Chondrocyte (in vitro differentiated cells): ENCODE data around the gene GBX1. TPM values are rescaled to one million over a fixed set of nuclear protein-coding genes. Genes with fewer than 3 reads are reported as not detected.

Experiments
- DNase-seq: peaks from one replicate; pipeline ENCODE4 v3.0.0; 2021; ENCODE audit warnings: mixed read lengths, low spot score
- H3K27ac Mint-ChIP-seq: one replicate; pipeline ENCODE4 v1.8.0; 2021; ENCODE audit warnings: mild to moderate bottlenecking, moderate library complexity, mixed read lengths; ENCODE audit not compliant: unreplicated experiment
- H3K27me3 Mint-ChIP-seq: 2 replicates; pipeline ENCODE4 v1.8.0; 2021; ENCODE audit warnings: low read depth, mixed read lengths
- H3K36me3 Mint-ChIP-seq: 2 replicates; pipeline ENCODE4 v1.8.0; 2021; ENCODE audit warnings: low read depth, mixed read lengths
- H3K4me1 Mint-ChIP-seq: 2 replicates; pipeline ENCODE4 v1.8.0; 2021; ENCODE audit warnings: low read depth, mild to moderate bottlenecking, mixed read lengths
- H3K4me3 Mint-ChIP-seq: one replicate; pipeline ENCODE4 v1.8.0; 2021; ENCODE audit warnings: mild to moderate bottlenecking, moderate library complexity, mixed read lengths; ENCODE audit not compliant: unreplicated experiment
- H3K9me3 Mint-ChIP-seq: 2 replicates; pipeline ENCODE4 v1.8.0; 2021; ENCODE audit warnings: low read depth, mixed read lengths
- total RNA-seq: library from RNA; stranded (reverse); gene quantifications from 3 replicates; pipeline ENCODE4 v1.2.1, GENCODE V29; 2021
- TF ChIP-seq, protein P1 (sequence below): fragments of 200-600 bp; sonication (generic); IDR thresholded peaks from 2 replicates; pipeline ENCODE4 v1.5.0; 2021; ENCODE audit warnings: antibody characterized with exemption, mild to moderate bottlenecking, moderate library complexity

The GBX1 gene
- total RNA-seq, 1 donor from 2014 or later, result not detected

DNA sequence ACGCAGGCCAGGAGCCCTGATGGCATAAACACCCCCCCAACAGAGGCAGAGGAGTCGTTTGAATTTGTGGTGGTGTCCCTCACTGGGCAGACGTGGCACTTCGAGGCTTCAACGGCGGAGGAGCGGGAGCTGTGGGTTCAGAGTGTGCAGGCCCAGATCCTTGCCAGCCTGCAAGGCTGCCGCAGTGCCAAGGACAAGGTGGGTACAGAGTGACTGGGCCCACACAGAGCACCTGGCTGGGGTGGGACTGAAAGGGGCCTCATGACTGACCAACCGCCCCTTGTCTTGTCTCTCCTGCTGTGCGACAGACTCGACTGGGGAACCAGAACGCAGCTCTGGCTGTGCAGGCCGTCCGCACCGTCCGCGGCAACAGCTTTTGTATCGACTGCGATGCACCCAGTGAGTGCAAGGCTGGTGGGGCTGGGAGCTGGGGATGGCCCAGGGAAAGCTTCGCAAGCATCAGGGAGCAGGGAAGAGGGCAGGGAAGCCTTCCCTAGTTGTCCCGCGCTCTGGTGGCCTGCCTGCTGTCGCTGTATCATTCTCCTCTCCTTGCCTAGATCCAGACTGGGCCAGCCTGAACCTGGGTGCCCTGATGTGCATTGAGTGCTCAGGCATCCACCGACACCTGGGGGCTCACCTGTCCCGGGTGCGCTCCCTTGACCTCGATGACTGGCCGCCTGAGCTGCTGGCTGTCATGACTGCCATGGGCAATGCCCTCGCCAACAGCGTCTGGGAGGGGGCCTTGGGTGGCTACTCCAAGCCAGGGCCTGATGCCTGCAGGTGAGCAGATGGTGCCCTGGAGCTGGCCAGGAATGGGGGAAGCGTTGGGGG is 25.4 kb downstream of the GBX1 start:
- no peak overlapping the region for H3K27ac Mint-ChIP-seq
- H3K36me3 Mint-ChIP-seq, result peaks cover 34% of the 10 kb centered on the region
- TF ChIP-seq, protein P1, sequence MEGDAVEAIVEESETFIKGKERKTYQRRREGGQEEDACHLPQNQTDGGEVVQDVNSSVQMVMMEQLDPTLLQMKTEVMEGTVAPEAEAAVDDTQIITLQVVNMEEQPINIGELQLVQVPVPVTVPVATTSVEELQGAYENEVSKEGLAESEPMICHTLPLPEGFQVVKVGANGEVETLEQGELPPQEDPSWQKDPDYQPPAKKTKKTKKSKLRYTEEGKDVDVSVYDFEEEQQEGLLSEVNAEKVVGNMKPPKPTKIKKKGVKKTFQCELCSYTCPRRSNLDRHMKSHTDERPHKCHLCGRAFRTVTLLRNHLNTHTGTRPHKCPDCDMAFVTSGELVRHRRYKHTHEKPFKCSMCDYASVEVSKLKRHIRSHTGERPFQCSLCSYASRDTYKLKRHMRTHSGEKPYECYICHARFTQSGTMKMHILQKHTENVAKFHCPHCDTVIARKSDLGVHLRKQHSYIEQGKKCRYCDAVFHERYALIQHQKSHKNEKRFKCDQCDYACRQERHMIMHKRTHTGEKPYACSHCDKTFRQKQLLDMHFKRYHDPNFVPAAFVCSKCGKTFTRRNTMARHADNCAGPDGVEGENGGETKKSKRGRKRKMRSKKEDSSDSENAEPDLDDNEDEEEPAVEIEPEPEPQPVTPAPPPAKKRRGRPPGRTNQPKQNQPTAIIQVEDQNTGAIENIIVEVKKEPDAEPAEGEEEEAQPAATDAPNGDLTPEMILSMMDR, result no peak
- H3K4me3 Mint-ChIP-seq, result no peak overlapping the region
- H3K27me3 Mint-ChIP-seq, result no peaks in the 10 kb centered on the region
- peak; percentile 93 for DNase-seq
- no peaks in the 10 kb centered on the region for H3K9me3 Mint-ChIP-seq
- H3K4me1 Mint-ChIP-seq, result no peaks in the 10 kb centered on the region

GRCh38 chr7:151141311-151141854 is 26.1 kb downstream of the GBX1 start:
- Mint-ChIP-seq H3K4me1 (no peaks in the 10 kb centered on the region), H3K27me3 (no peaks in the 10 kb centered on the region), H3K4me3 (no peak overlapping the region), H3K9me3 (no peaks in the 10 kb centered on the region), H3K27ac (no peak overlapping the region), H3K36me3 (peaks cover 37% of the 10 kb centered on the region)
- TF ChIP-seq, protein P1, result no peak
- no peak for DNase-seq

GRCh38 chr7:151140826-151141225 is 26.7 kb downstream of the GBX1 start:
- H3K9me3 Mint-ChIP-seq, result no peaks in the 10 kb centered on the region
- H3K4me1 Mint-ChIP-seq, result no peaks in the 10 kb centered on the region
- no peak overlapping the region for H3K4me3 Mint-ChIP-seq
- H3K36me3 Mint-ChIP-seq, result peaks cover 39% of the 10 kb centered on the region
- H3K27me3 Mint-ChIP-seq, result no peaks in the 10 kb centered on the region
- no peak for DNase-seq
- TF ChIP-seq, protein P1, result no peak
- no peak overlapping the region for H3K27ac Mint-ChIP-seq

DNA sequence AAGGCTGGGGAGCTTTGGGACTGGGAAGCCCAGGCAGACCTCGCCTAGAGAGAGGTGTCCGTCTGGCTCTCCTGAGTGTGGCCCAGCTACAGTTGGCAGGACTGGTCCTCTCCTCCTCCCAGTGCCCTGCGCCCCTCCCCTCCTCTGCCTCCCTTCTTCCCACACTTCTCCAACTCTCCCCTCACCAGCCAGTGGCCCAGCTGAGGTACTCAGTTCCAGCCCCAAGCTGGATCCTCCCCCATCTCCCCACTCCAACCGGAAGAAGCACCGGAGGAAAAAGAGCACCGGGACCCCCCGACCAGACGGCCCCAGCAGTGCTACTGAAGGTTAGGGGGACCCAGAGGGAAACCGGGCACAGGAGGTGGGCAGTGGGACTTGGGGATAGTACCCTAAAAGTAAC is 27.7 kb downstream of the GBX1 start:
- Mint-ChIP-seq H3K27ac (no peak overlapping the region), H3K4me3 (no peak overlapping the region), H3K4me1 (no peaks in the 10 kb centered on the region), H3K9me3 (no peaks in the 10 kb centered on the region), H3K36me3 (peaks cover 43% of the 10 kb centered on the region), H3K27me3 (no peaks in the 10 kb centered on the region)
- TF ChIP-seq, protein P1, result no peak
- DNase-seq, result peak; percentile 67

- peaks cover 42% of the 10 kb centered on the region for H3K36me3 Mint-ChIP-seq
- TF ChIP-seq, protein P1, result no peak
- H3K9me3 Mint-ChIP-seq, result no peaks in the 10 kb centered on the region
- H3K4me1 Mint-ChIP-seq, result no peaks in the 10 kb centered on the region
- H3K27me3 Mint-ChIP-seq, result no peaks in the 10 kb centered on the region
- no peak overlapping the region for H3K4me3 Mint-ChIP-seq
- H3K27ac Mint-ChIP-seq, result no peak overlapping the region
- peak; percentile 79 for DNase-seq
Measured at GRCh38 chr7:151139071-151139790, 28.3 kb downstream of the GBX1 start.
